ENCODE data around the gene CCDC89.

CCDC89 gene

GRCh38 chr11:85651118-85651517 lies 34.9 kb downstream of the CCDC89 start:
- no peak for DNase-seq

DNA sequence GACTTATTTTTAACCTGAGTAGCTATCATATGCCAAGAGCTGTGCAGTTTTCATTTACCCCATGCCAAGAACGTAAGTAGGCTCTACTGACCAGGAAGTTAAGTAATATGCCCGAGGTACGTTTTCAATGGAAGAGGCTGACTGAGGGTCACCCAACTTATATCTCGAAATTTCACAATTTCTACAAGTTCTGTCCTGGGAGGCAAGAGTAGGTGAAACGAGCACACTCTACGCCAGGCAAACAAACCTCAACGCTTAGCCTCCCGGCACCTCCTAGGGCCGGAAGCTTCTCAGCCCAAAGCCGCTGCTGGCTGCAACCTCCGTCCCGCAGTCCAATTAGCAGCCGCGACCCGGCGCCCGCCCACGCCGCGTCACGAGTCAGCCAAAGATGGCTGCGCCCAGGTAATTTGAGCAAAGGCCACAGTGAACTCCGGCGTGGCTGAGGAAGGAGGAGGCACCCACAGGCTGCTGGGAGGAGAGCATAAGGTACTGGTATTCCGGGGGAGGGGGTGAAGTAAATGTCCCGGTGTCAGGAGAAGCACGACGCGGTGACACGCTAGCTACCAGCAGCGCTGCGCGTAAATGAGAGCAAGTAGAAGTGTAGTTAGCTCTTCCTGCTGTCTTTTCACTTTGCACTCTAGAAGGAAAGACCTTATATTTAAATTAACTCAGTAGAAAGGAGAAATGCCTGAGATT lies 38.2 kb downstream of the CCDC89 start, which contains the start of gene TMEM126A:
Gene TMEM126A, plus strand, starts transcription at position 364 of the 696 bp plus-strand sequence. CDS start 2,289 bp downstream, outside the sequence.
- peak; percentile 80 to 91 (median 86) for DNase-seq

DNA sequence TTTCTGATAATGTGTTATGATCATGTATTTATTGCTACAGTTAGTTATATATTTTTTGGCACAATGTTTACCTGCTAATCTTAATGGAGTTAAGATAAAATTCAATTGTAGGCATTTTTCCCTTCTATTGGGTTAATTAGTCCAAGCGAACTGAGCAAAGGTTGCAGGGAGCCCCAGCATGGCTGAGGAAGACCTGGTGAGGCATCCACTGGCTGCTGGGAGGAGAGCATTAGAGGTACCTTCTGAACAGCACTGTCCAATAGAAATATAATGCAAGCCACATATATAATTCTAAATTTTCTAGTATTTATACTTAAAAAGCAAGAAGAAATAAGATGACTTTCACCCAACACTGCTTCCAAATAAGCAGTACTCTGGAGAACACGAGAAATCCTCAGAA lies 38.9 kb downstream of the CCDC89 start:
- DNase-seq: no peak

GRCh38 chr11:85643191-85643614 lies 42.8 kb downstream of the CCDC89 start:
- no peak for DNase-seq

DNA sequence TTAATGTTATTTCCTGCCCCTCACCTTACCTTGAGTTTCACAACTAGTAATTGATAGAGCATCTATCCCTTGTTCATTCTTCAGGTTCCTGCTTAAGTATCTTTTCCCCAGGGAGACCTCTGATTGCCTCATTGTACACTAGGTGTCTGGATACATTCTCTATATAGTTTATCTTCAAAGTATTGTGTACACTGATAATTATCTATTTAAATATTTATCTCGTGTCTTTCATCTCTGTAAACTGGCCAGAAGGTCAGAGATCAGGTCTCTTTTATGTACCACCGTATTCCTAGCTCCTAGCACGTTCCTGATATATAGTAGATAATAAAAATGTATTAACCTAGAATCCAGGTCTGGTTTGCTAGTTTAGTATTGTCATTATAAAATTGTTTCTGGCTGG lies 51.2 kb downstream of the CCDC89 start:
- no peak for DNase-seq
